ENCODE measurements around the gene OSBPL10. TPM values are rescaled to one million over a fixed set of nuclear protein-coding genes. Genes with fewer than 3 reads are reported as not detected.

Gene OSBPL10
- total and polyA plus RNA-seq, 2 of the 8 experiments (the other 6 are each of a cell fraction or from before 2014, with no cell fraction given), result 26.2 to 86.7 TPM

- H3K14ac ChIP-seq (ENCODE audit: insufficient read length), result no peak overlapping the region
- H3K4me2 ChIP-seq (ENCODE audit: insufficient read depth in 1 of 2, low read depth in 2 of 2, low read length in 2 of 2), result no peak overlapping the region
- CTCF ChIA-PET (ENCODE audit: partially characterized antibody), result no interaction called here
- H3K79me1 ChIP-seq (ENCODE audit: low read depth, low read length), result no peaks in the 10 kb centered on the region; the same call in 1 of the 2 replicates
- H3K4me3 ChIP-seq (ENCODE audit: extremely low read depth in 1 of 4, insufficient read depth in 2 of 4, low read depth in 3 of 4, low read length in 4 of 4), result no peak overlapping the region
- H4K8ac ChIP-seq (ENCODE audit: extremely low read depth, insufficient read depth, low read length), result no peak overlapping the region
- H3K4me1 ChIP-seq (replicated peaks in 1 of 4; ENCODE audit: control insufficient read depth in 3 of 4, insufficient read depth in 4 of 4, low read length in 3 of 4), result no peaks in the 10 kb centered on the region
- H4K5ac ChIP-seq (ENCODE audit: insufficient read length, low read depth, low read length), result no peak overlapping the region
- H3K23me2 ChIP-seq (ENCODE audit: low read depth, low read length), result no peaks in the 10 kb centered on the region
- POLR2A ChIA-PET (ENCODE audit: partially characterized antibody), result no interaction called here
- H2BK12ac ChIP-seq (ENCODE audit: low read depth, low read length), result no peak overlapping the region
- H2AFZ ChIP-seq (ENCODE audit: low read length), result no peak overlapping the region
- H2BK15ac ChIP-seq (ENCODE audit: low read length), result no peak overlapping the region
- no peak overlapping the region for H4K91ac ChIP-seq (replicated peaks; ENCODE audit: insufficient read length, low read length)
- no peak for TF ChIP-seq GTF2F1 (IDR thresholded peaks at IDR 0.05; ENCODE audit: borderline replicate concordance, low read depth, low read length)
- no peak for TF ChIP-seq CREB1 (IDR thresholded peaks at IDR 0.05)
- no peak for TF ChIP-seq RAD21 (IDR thresholded peaks at IDR 0.05 in 1 of 2, conservative IDR thresholded peaks at IDR 0.05 in 1 of 2; ENCODE audit: low read depth in 2 of 2, low read length in 2 of 2)
- no peak for TF ChIP-seq NANOG (IDR thresholded peaks at IDR 0.05; ENCODE audit: insufficient read depth, low read depth, low read length, poor library complexity, severe bottlenecking)
- no peak for TF ChIP-seq RXRA (IDR thresholded peaks at IDR 0.05; ENCODE audit: insufficient read depth, low read depth, low read length)
- TF ChIP-seq BACH1 (IDR thresholded peaks at IDR 0.05; ENCODE audit: low read length), result no peak
- no peak for TF ChIP-seq ASH2L (IDR thresholded peaks at IDR 0.05; ENCODE audit: low read length)
- no peak for TF ChIP-seq CTBP2 (IDR thresholded peaks at IDR 0.05; ENCODE audit: borderline replicate concordance, insufficient read depth, insufficient read length, low read length)
- TF ChIP-seq SIX5 (IDR thresholded peaks at IDR 0.05; ENCODE audit: low read depth, low read length), result no peak
- no peak for TF ChIP-seq EP300 (IDR thresholded peaks at IDR 0.05; ENCODE audit: borderline replicate concordance in 1 of 2, low read depth in 2 of 2, low read length in 2 of 2)
- no peak for TF ChIP-seq E2F6 (IDR thresholded peaks at IDR 0.05)
- no peak for TF ChIP-seq KDM5A (IDR thresholded peaks at IDR 0.05; ENCODE audit: low read length)
- H3K4ac ChIP-seq (replicated peaks; ENCODE audit: insufficient read length, low read depth, low read length), result no peak overlapping the region
- H3K27me3 ChIP-seq (replicated peaks in 1 of 4; ENCODE audit: control insufficient read depth in 3 of 4, extremely low read depth in 1 of 4, insufficient read depth in 3 of 4, low read length in 3 of 4), result no peaks in the 10 kb centered on the region
- peaks cover 0 to 30% of the 10 kb centered on the region in 2 experiments; a peak in 2 of 4 replicates for H3K79me2 ChIP-seq (ENCODE audit: control insufficient read depth in 1 of 2, insufficient read depth in 2 of 2, low read length in 2 of 2)
- no peak overlapping the region for H3K56ac ChIP-seq (replicated peaks; ENCODE audit: insufficient read length, low read depth, low read length)
- no peak overlapping the region for H2BK5ac ChIP-seq (ENCODE audit: low read depth, low read length)
- H3K23ac ChIP-seq (ENCODE audit: insufficient read length), result no peak overlapping the region
- no peak overlapping the region for H2BK120ac ChIP-seq (replicated peaks; ENCODE audit: low read depth, low read length)
- H3K9ac ChIP-seq (replicated peaks in 1 of 4; ENCODE audit: extremely low read depth in 1 of 4, low read depth in 3 of 4, low read length in 3 of 4), result no peak overlapping the region
- no peaks in the 10 kb centered on the region for H4K20me1 ChIP-seq (replicated peaks in 1 of 2; ENCODE audit: control insufficient read depth in 1 of 2, insufficient read depth in 2 of 2, low read length in 2 of 2)
- no peak for FAIRE-seq
- H3K18ac ChIP-seq (ENCODE audit: extremely low read depth, low read length), result no peak overlapping the region
- peak in 1 of 2 experiments; percentile 26 for DNase-seq (ENCODE audit: low read depth in 1 of 2, low spot score in 2 of 2)
- no peaks in the 10 kb centered on the region for H3K36me3 ChIP-seq (ENCODE audit: control insufficient read depth in 2 of 4, insufficient read depth in 4 of 4, low read length in 3 of 4)
- no peaks in the 10 kb centered on the region for H3K9me3 ChIP-seq (ENCODE audit: insufficient read depth in 2 of 2, low read depth in 1 of 2, low read length in 1 of 2)
- 97% methylated on average over 4 of the region's 4 CpGs; no CpG with 5 or more reads in 1 of the 2 experiments for WGBS, 2 experiments (ENCODE audit: extremely low coverage in 1 of 2, insufficient coverage in 1 of 2, insufficient read length in 1 of 2, insufficient replicate concordance in 2 of 2, low coverage in 1 of 2, low lambda C conversion rate in 2 of 2, missing lambda C conversion rate in 1 of 2)
- H2AK5ac ChIP-seq (ENCODE audit: low read depth, low read length), result no peak overlapping the region
- H2BK20ac ChIP-seq (ENCODE audit: low read length), result no peak overlapping the region
- H3K27ac ChIP-seq (ENCODE audit: low read depth, low read length), result no peak overlapping the region
Measured at GRCh38 chr3:31775383-31775782, 205.7 kb downstream of the OSBPL10 start.
